B cell (primary cell): ENCODE measurements around the gene SACM1L. TPM values are rescaled to one million over a fixed set of nuclear protein-coding genes. Genes with fewer than 3 reads are reported as not detected.

Experiments
- ATAC-seq: fragments of 200-7000 bp; cut with Tn5 transposase; one replicate; pipeline ENCODE4 v1.10.0; 2021; ENCODE audit warnings: low read depth, mild to moderate bottlenecking, moderate number of reproducible peaks, moderate library complexity
- CTCF ChIA-PET: fragments of 350-600 bp; sonication (Branson Sonifier 250); formaldehyde crosslinking; loops from one replicate; lab custom pipeline; 2021; ENCODE audit warnings: antibody characterized with exemption, inconsistent platforms; lab: Charles Lee
- POLR2A ChIA-PET: fragments of 350-600 bp; sonication (Branson Sonifier 250); formaldehyde crosslinking; loops from one replicate; lab custom pipeline; 2021; ENCODE audit warnings: antibody characterized with exemption; lab: Charles Lee
- DNase-seq: peaks from one replicate; pipeline ENCODE4 v3.0.0; 2013
- H2AFZ ChIP-seq: 2 replicates; pipeline ENCODE4 v1.6.1; 2012; ENCODE audit warnings: mild to moderate bottlenecking, low read depth, low read length; ENCODE audit not compliant: insufficient read depth, poor library complexity, severe bottlenecking
- H3K27ac ChIP-seq, 2 donors: 1 replicate in 1 of 2; 2 replicates in 1 of 2; pipeline ENCODE4 v1.5.1; 2012 to 2013; ENCODE audit warnings: low read length in 2 of 2, mild to moderate bottlenecking in 2 of 2, moderate library complexity in 1 of 2
- H3K27me3 ChIP-seq, 4 experiments: fragments of 200-600 bp in 1 of 4; sonication (generic) in 1 of 4; replicated peaks in 1 of 4; 1 replicate in 2 of 4; 2 replicates in 2 of 4; pipeline versions ENCODE4 v1.6.1 to v1.7.0; 2013 to 2016; ENCODE audit warnings: low read length in 3 of 4, mild to moderate bottlenecking in 2 of 4, mixed read lengths in 1 of 4, moderate library complexity in 1 of 4; ENCODE audit not compliant: insufficient read depth in 4 of 4, control insufficient read depth in 3 of 4; ENCODE audit errors: control extremely low read depth in 1 of 4
- H3K36me3 ChIP-seq, 2 experiments: replicated peaks in 1 of 2; 1 replicate in 1 of 2; 2 replicates in 1 of 2; pipeline versions ENCODE4 v1.6.1 to v1.7.1; 2013; ENCODE audit warnings: low read length in 1 of 2; ENCODE audit not compliant: insufficient read depth in 2 of 2, control insufficient read depth in 1 of 2; ENCODE audit errors: control extremely low read depth in 1 of 2, extremely low read depth in 1 of 2
- H3K4me1 ChIP-seq, 2 donors: fragments of 200-600 bp in 1 of 2; sonication (generic) in 1 of 2; 1 replicate in 1 of 2; 2 replicates in 1 of 2; pipeline versions ENCODE4 v1.5.1 to v1.6.1; 2013 to 2017; ENCODE audit warnings: low read length in 2 of 2; ENCODE audit not compliant: control insufficient read depth in 2 of 2, insufficient read depth in 2 of 2
- H3K4me2 ChIP-seq: replicated peaks from 2 replicates; pipeline ENCODE3; 2012; ENCODE audit warnings: mild to moderate bottlenecking, low read depth, low read length; ENCODE audit not compliant: poor library complexity, severe bottlenecking
- H3K4me3 ChIP-seq, 5 experiments: fragments of 200-600 bp in 1 of 5; sonication (generic) in 1 of 5; 1 replicate in 3 of 5; 2 replicates in 2 of 5; pipeline versions ENCODE4 v1.5.1 to v1.7.0; 2011 to 2016; ENCODE audit warnings: low read length in 4 of 5, mild to moderate bottlenecking in 4 of 5, low read depth in 2 of 5, control low read depth in 1 of 5, moderate library complexity in 1 of 5; ENCODE audit not compliant: insufficient read depth in 1 of 5; ENCODE audit errors: control extremely low read depth in 1 of 5, extremely low read depth in 1 of 5
- H3K79me2 ChIP-seq: fragments of 200-600 bp; sonication (generic); one replicate; pipeline ENCODE4 v1.6.0; 2016; ENCODE audit warnings: low read length; ENCODE audit not compliant: control insufficient read depth, insufficient read depth
- H3K9ac ChIP-seq: fragments of 200-600 bp; sonication (generic); 2 replicates; pipeline ENCODE4 v1.6.1; 2017; ENCODE audit warnings: mild to moderate bottlenecking, low read length, moderate library complexity
- H3K9me3 ChIP-seq, 3 donors: one replicate each; pipeline versions ENCODE4 v1.6.1 to v1.7.1; 2013; ENCODE audit warnings: low read length in 2 of 3; ENCODE audit not compliant: control insufficient read depth in 2 of 3, insufficient read depth in 1 of 3; ENCODE audit errors: control extremely low read depth in 1 of 3
- H4K20me1 ChIP-seq: 2 replicates; pipeline ENCODE4 v1.6.0; 2012; ENCODE audit warnings: mild to moderate bottlenecking, low read length; ENCODE audit not compliant: insufficient read depth, control insufficient read depth, poor library complexity, severe bottlenecking
- H3K27ac Mint-ChIP-seq: one replicate; pipeline ENCODE4 v1.8.0; 2021; ENCODE audit warnings: mixed read lengths
- H3K27me3 Mint-ChIP-seq: one replicate; pipeline ENCODE4 v1.8.0; 2021; ENCODE audit warnings: mixed read lengths
- H3K4me1 Mint-ChIP-seq: one replicate; pipeline ENCODE4 v1.8.0; 2021; ENCODE audit warnings: mixed read lengths
- H3K4me3 Mint-ChIP-seq: one replicate; pipeline ENCODE4 v1.8.0; 2021; ENCODE audit warnings: mixed read lengths
- H3K9me3 Mint-ChIP-seq: one replicate; pipeline ENCODE4 v1.8.0; 2022; ENCODE audit warnings: mixed read lengths; ENCODE audit not compliant: insufficient read depth
- CTCF ChIP-seq: fragments of 200-600 bp; IDR thresholded peaks from one replicate; pipeline ENCODE4 v1.8.0; 2022; ENCODE audit warnings: antibody characterized with exemption, mild to moderate bottlenecking
- EZH2 ChIP-seq: IDR thresholded peaks from 2 replicates; pipeline ENCODE4 v1.6.1; 2012; ENCODE audit warnings: borderline replicate concordance, low read depth, mild to moderate bottlenecking, moderate library complexity, low read length; ENCODE audit not compliant: insufficient read depth, poor library complexity, severe bottlenecking
- WGBS: methylation state at CpG from one replicate; pipeline ENCODE4 v1.1.5; 2013; ENCODE audit warnings: missing lambda C conversion rate; ENCODE audit not compliant: insufficient coverage; 5-methylcytosine and 5-hydroxymethylcytosine counted together
- intact Hi-C: fragments of 100-400 bp; cut with micrococcal nuclease; formaldehyde crosslinking; loops from one replicate; pipeline ENCODE4 v1.10.0; 2022
- polyA plus RNA-seq: library from polyadenylated mRNA; depleted of rRNA; stranded (reverse); fragments of >200 nt; gene quantifications from 2 replicates; pipeline ENCODE4 v1.2.3, GENCODE V29; 2012
- total RNA-seq, 2 donors: library from RNA; stranded (reverse); fragments of 120-200 nt in 1 of 2; gene quantifications; 1 replicate in 1 of 2; 2 replicates in 1 of 2; pipeline versions ENCODE4 v1.2.3 to v1.2.4, GENCODE V29; 2013 to 2022

Gene SACM1L
- total and polyA plus RNA-seq, 2 donors (not counting 1 experiment from before 2014, with no cell fraction given): 20.7 to 85.7 TPM

- Histone ChIP-seq H3K27ac (no peak overlapping the region), H3K4me3 (no peak overlapping the region), H3K9me3 (no peaks in the 10 kb centered on the region), H3K9ac (no peak overlapping the region), H3K27me3 (no peaks in the 10 kb centered on the region), H3K36me3 (peaks cover 0 to 92% of the 10 kb centered on the region in 2 experiments), H3K4me2 (no peak overlapping the region), H2AFZ (no peak overlapping the region), H4K20me1 (peaks cover 43% of the 10 kb centered on the region), H3K4me1 (no peaks in the 10 kb centered on the region), H3K79me2 (peaks cover 31% of the 10 kb centered on the region)
- intact Hi-C loops: no loop called here
- CTCF ChIA-PET: interaction anchor here (1.0 to 6.7 kb wide), 4 partner anchors 11 to 160 kb away, joined by 3 to 52 read pairs (median 18); no protein-coding TSS in a partner anchor
- Mint-ChIP-seq H3K27ac (no peak overlapping the region), H3K4me3 (no peak overlapping the region), H3K9me3 (no peaks in the 10 kb centered on the region), H3K4me1 (peaks cover 4% of the 10 kb centered on the region), H3K27me3 (no peaks in the 10 kb centered on the region)
- DNase-seq (no peak), ATAC-seq (no peak)
- 92% methylated on average over 2 of the region's 2 CpGs for WGBS
- no peak for TF ChIP-seq CTCF
- no peak for TF ChIP-seq EZH2
- POLR2A ChIA-PET: no interaction called here
Measured at GRCh38 chr3:45670991-45671390, 18.2 kb upstream of the SACM1L start.

GRCh38 chr3:45673273-45673672 lies 15.9 kb upstream of the SACM1L start:
- Histone ChIP-seq H3K9ac (no peak overlapping the region), H3K4me3 (no peak overlapping the region), H3K27me3 (no peaks in the 10 kb centered on the region), H2AFZ (no peak overlapping the region), H4K20me1 (peaks cover 25% of the 10 kb centered on the region), H3K36me3 (peaks cover 0 to 90% of the 10 kb centered on the region in 2 experiments), H3K9me3 (no peaks in the 10 kb centered on the region), H3K4me2 (no peak overlapping the region), H3K27ac (no peak overlapping the region), H3K79me2 (peaks cover 9% of the 10 kb centered on the region), H3K4me1 (peaks cover 9 to 11% of the 10 kb centered on the region in 2 donors)
- H3K9me3 Mint-ChIP-seq: no peaks in the 10 kb centered on the region
- peaks cover 15% of the 10 kb centered on the region for H3K4me1 Mint-ChIP-seq
- 100% methylated on average over 2 of the region's 2 CpGs for WGBS
- no peak for ATAC-seq
- intact Hi-C loops: no loop called here
- CTCF ChIA-PET: interaction anchor here (1.0 to 1.3 kb wide), 3 partner anchors 11 to 156 kb away, joined by 3 to 6 read pairs (median 5); no protein-coding TSS in a partner anchor
- no peak for DNase-seq
- H3K4me3 Mint-ChIP-seq: no peak overlapping the region
- TF ChIP-seq CTCF (no peak), EZH2 (no peak)
- POLR2A ChIA-PET: interaction anchor here (0.6 kb wide), 1 partner anchor 316 kb away, joined by 3 read pairs; no protein-coding TSS in a partner anchor
- H3K27ac Mint-ChIP-seq: no peak overlapping the region
- no peaks in the 10 kb centered on the region for H3K27me3 Mint-ChIP-seq
